Measurements from ENCODE around the gene ELP2.
"Not testable (repeated sequence)": the region's sequence is repeated elsewhere in the genome, so short reads cannot be mapped to it uniquely, and the experiment has no call there.

ELP2 gene

DNA sequence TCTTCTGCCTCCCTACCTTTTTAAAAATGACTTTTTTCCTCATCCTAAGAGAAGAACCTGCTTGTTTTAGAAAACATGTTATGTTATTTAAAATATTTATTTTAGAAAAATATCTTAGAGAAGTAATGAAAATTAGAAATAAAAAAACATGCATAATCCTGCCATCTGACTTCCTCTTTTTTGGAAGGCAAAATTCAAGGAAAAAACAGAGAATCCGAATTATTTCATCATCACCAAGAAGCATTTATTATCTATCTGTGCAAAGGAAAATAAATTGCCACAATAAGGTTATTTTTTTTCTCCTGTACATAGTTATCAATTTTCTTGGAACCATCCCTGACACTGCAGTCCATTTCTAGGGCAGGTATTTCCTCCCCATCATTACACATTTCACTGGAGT, 15.0 kb upstream of the ELP2 start:
- CTCF ChIA-PET, result no interaction called here
- TF ChIP-seq CTCF (IDR thresholded peaks at IDR 0.05; ENCODE audit: control extremely low read depth, extremely low read depth, low read depth, missing control alignments), result no peak
- POLR2A ChIA-PET, result no interaction called here
- no peak for DNase-seq (ENCODE audit: extremely low spot score)

DNA sequence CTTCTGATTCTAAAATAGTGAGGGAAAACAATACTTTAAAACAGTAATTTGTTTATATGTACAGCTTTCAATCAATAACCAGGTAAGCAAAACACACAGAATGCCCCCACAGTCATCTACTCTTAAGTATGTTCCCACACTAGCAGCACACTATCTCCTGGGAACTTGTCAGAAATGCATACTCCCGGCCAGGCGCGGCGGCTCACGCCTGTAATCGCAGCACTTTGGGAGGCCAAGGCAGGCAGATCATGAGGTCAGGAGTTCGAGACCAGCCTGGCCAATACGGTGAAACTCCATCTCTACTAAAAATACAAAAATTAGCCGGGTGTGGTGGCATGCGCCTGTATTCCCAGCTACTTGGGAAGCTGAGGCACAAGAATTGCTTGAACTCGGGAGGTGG, 12.9 kb upstream of the ELP2 start:
- POLR2A ChIA-PET; DNase-seq (ENCODE audit: extremely low spot score): not testable (repeated sequence)
- CTCF ChIA-PET, result interaction anchor here (2.1 kb wide), 1 partner anchor 11 kb away, joined by 4 read pairs; no protein-coding TSS in a partner anchor

GRCh38 chr18:36120297-36120696, 9.4 kb upstream of the ELP2 start:
- no peak for TF ChIP-seq CTCF (IDR thresholded peaks at IDR 0.05; ENCODE audit: control extremely low read depth, extremely low read depth, low read depth, missing control alignments)
- ChIA-PET POLR2A (no interaction called here), CTCF (interaction anchor here (1.0 to 1.6 kb wide), 5 partner anchors 9 to 163 kb away, joined by 3 to 5 read pairs (median 3); no protein-coding TSS in a partner anchor)
- DNase-seq (ENCODE audit: extremely low spot score), result no peak

DNA sequence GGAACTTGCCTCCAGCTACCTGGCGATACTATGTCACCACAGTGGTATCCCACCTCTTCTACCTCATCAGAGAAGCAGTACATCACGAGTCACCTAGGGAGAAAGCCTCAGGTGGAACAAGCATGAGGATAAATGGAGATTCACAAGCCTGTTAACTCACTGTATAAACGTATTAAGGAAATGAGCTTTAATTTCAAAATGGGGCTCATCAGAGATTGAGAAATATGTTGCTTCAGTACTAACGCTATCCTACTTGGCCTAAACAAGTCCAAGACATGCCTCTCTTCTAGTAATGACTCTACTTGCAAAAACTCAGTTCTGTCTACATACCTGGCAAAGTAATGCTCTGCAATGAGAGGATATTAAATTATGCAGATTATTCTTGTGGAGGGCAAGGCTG, 4.9 kb upstream of the ELP2 start:
- ChIA-PET POLR2A (no interaction called here), CTCF (no interaction called here)
- TF ChIP-seq CTCF (IDR thresholded peaks at IDR 0.05; ENCODE audit: control extremely low read depth, extremely low read depth, low read depth, missing control alignments), result no peak
- no peak for DNase-seq (ENCODE audit: extremely low spot score)

GRCh38 chr18:36126668-36127067, 3.0 kb upstream of the ELP2 start:
- no peak for TF ChIP-seq CTCF (IDR thresholded peaks at IDR 0.05; ENCODE audit: control extremely low read depth, extremely low read depth, low read depth, missing control alignments)
- POLR2A ChIA-PET, result no interaction called here
- no peak for DNase-seq (ENCODE audit: extremely low spot score)
- CTCF ChIA-PET, result interaction anchor here (3.1 kb wide), 1 partner anchor 158 kb away, joined by 9 read pairs; no protein-coding TSS in a partner anchor

GRCh38 chr18:36127836-36128529, 1.7 kb upstream of the ELP2 start:
- POLR2A ChIA-PET, result no interaction called here
- CTCF ChIA-PET, result interaction anchor here (1.0 to 3.1 kb wide), 4 partner anchors 12 to 157 kb away, joined by 4 to 11 read pairs (median 8); no protein-coding TSS in a partner anchor
- DNase-seq (ENCODE audit: extremely low spot score), result no peak
- TF ChIP-seq CTCF (IDR thresholded peaks at IDR 0.05; ENCODE audit: control extremely low read depth, extremely low read depth, low read depth, missing control alignments), result no peak

DNA sequence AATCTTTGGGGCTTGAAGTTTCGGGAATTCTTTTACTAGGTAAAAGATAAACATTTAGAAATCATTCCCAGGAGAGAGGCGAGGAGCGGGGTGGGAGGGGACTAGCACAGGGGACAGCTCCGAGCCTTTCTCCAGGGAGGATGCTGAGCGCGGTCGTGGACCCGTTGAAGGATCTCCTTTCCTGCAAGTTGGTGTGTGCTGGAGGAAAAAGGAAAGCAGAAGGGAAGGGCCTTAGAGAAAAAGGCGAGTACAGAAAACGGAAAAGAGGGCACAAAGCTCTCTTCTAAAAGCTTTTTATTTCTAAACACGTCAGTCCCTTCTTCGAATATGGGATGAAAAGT, 1.2 kb upstream of the ELP2 start:
- CTCF ChIA-PET, result interaction anchor here (1.0 to 3.1 kb wide), 6 partner anchors 11 to 156 kb away, joined by 3 to 11 read pairs (median 6); no protein-coding TSS in a partner anchor
- TF ChIP-seq CTCF (IDR thresholded peaks at IDR 0.05; ENCODE audit: control extremely low read depth, extremely low read depth, low read depth, missing control alignments), result no peak
- DNase-seq (ENCODE audit: extremely low spot score), result no peak
- POLR2A ChIA-PET, result interaction anchor here (1.3 kb wide), 1 partner anchor 21 kb away, joined by 5 read pairs; no protein-coding TSS in a partner anchor
